NCI-H146 treated with DMSO at 0.1 percent for 48 hours (cell line): ENCODE data around the gene ACTL8.

ENCODE experiments used
- DNase-seq: peaks from one replicate; lab custom pipeline; 2025; ENCODE audit not compliant: unreplicated experiment; lab: John Stamatoyannopoulos, UW

Gene ACTL8

DNA sequence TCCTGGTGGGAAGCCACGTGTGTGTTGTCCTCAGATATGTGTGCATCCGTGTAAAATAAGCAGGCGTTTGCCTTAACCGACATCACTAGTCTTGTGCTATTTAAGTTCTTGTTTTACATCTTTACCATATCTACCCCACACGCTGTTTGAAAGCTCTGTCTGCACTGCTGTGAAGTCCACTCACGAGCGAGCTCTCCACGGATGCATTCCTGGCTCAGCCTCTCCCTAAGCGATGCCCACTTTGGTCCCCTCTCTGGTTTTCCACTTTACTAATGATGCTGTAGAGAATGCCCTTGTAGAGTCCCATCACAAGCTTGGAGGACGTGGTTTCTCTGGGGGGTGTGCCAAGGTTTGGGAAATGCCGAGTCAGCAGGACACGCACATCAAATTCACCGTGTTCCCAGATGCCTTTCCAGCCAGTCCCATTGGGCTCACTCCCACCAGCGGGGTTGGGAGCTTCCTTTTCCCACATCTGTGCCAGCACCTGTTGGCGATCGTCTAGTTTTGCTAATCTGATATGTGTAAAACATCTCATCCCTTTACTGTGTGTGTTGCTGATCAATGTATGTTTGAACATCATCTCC lies 43.8 kb downstream of the ACTL8 start:
- DNase-seq: no peak

DNA sequence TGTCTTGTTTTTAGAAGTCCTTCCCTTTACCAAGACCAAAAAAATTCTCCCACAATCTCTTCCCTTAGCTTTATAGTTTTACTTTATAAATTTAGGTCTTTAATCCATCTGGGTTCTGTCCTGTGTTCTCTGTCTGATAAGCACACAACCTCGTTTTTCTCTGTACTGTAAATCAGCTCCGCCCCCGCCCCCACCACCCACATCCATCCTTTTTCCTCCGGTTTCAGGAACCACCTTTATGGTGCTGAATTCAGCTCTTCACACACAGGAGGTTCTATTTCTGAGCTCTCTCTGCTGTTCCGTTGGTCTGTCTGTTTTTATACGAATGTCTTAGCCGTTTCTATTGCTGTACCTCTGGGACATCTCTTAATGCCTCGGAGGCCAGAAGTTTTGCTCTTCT lies 44.5 kb downstream of the ACTL8 start:
- DNase-seq: no peak

DNA sequence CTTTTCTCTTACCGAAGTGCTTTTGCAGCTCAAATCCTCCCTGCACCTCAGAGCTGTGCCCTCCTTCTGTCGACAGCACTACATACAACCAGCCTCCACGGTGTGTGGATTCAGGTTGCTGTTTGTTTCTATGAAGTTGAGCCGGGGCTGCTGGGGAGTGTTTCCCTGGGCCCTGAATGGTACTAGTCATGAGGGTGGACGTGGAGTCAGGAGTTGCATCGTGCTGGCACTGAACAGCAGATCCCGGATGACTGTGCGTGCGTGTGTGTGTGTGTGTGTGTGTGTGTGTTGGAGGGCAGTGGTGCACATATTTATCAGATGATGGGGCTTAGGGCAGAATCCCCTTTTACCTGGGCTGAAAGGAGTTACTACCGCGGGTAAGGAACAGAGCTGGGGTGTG lies 47.0 kb downstream of the ACTL8 start:
- no peak for DNase-seq

DNA sequence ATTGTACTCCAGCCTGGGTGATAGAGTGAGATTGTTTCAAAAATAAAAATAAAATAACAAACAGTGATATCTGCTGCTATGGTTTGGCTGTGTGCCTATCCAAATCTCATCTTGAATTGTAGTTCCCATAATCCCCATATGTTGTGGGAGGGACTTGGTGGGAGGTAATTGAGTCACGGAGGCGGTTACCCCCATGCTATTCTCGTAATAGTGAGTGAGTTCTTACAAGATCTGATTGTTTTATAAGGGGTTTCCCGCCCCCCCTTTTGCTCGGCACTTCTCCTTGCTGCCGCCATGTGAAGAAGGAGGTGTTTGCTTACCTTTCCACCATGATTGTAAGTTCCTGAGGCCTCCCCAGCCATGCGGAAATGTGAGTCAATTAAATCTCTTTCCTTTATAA lies 47.8 kb downstream of the ACTL8 start:
- no peak for DNase-seq

DNA sequence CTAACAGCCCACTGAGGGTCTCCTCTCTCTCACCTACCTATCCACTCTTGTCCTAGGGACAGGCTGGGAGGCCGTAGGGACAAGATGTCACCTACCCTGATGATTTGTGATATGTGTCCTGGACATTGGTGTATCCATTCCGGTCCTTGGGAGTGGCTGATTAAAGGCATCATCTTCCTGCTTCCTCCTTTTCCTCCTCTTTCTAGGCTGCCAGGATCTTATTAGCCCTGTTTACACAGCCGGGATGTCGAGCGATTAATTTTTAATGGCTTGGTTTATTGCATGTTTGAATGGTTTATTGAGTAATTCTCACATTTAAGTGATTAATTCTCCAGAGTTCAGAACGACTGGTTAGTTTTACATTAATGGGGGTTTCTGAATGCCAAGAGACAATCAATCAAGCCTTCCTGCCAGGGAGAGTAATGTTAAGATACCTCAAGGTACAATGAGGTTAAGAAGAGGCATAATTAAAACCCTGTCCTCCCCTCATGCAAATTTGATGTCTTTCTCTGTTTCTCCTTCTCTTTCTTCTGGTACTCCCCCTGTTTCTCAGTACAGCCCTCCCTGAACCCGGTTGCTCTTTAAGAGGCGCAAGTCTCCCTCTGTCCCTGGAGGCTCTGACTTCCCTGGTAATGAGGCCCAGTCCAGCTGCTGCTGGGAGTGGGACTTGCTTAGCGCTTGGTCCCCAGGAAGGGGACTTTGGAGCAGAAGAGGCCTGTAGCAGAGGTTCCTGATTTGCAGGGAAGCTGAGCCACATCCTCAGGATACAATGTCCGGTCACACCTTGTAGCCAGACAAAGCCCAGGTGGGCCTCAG lies 50.9 kb downstream of the ACTL8 start:
- no peak for DNase-seq

DNA sequence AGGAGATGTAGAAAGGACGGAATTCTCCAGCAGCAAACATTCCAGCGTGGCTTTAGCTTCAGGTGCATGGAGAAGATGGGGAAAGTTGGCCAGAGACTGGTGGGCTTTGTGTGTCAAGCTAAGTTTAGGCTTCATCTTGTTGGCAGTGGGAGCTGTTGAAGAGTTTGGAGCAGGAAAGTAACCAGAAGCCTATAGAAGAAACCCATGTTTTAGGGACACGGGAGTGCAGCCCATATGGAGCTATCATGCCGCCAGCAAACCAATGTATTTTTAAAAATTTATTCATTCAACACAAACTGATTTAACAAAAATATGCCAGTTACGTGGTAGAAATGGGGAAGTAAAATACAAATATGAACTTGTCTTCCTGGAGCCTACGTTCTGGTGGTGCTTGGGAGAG lies 53.7 kb downstream of the ACTL8 start:
- no peak for DNase-seq

DNA sequence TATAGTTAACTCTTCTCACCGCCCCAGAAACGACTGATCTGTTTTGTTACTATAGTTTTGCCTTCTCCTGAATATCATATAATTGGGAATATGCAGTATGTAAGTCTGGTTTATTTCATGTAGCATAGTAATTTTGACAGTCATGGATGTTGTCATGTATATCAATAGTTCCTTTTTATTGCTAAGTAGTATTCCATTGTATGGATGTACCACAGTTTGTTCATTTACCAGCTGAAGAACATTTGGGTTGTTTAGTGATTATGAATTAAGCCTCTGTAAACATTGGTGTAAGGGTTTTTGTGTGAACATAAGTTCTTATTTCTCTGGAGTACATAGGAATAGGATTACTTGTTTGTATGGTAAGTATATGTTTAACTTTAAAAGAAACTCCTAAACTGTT lies 55.5 kb downstream of the ACTL8 start:
- DNase-seq: no peak

DNA sequence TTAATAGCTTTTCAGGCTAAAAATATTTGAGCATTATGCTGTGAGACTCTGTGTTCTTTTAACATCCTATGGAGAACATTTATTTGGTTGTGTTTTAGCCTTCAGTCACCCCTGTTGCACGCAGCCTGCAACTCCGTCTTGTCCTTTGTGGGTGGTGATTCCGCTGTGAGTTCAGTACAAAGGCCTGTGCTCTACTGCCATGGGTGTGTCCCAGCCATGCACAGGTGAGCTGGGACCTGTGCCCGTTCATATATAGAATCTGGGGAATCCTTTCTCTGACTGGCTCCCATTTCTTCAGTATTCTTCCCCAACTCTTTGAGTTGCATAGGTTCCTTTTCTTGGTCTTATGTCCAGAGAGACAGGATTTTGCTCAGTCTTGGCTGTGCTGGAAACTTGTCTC lies 61.4 kb downstream of the ACTL8 start:
- DNase-seq: no peak

DNA sequence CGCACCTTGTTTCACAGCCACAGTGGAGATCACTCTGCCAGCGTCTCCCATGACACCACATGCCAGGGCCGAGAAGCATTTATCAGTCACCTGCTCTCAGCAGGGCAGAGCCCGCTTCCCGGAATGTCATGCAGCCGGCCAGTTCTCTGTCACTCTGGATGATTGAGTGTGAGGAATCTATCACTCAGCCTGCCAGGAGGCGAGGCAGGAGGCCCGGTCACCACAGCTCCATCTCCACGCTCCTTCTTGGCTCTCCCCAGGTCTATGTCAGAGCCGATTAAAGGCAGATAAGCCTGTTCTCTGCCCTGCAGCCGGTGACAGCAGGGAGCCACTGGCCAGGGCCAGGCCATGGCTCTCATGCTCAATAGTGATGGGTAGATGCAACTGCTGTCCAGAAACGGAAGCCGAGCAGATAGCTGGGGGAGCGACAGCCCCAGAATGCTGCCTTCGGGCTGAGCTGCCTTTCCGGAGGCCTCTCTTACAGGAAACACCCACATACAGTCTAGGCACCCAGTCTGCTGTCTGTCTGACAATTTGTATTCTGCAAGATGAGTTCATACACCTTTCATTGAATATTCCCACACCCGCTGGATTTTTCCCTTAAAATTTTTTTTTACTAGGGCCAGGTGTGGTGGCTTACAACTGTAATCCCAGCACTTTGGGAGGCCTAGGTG lies 64.1 kb downstream of the ACTL8 start:
- no peak for DNase-seq

DNA sequence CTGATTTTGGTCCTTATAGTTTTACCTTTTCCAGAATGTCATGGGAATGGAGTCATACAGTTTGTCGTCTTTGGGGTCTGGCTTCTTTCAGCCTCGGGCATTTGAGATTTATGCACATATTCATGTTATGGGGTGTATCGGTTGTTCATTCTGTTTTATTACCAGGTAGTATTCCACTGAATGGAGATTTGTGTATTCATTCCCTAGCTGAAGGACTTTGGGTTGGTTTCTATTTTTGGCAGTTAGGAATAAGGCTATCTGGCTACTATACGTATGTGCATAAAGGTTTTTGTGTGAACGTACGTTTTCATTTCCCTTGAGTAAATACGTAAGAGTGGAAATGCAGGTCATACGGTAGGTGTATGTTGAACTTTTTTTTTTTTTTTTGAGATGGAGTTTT lies 65.1 kb downstream of the ACTL8 start:
- no peak for DNase-seq

DNA sequence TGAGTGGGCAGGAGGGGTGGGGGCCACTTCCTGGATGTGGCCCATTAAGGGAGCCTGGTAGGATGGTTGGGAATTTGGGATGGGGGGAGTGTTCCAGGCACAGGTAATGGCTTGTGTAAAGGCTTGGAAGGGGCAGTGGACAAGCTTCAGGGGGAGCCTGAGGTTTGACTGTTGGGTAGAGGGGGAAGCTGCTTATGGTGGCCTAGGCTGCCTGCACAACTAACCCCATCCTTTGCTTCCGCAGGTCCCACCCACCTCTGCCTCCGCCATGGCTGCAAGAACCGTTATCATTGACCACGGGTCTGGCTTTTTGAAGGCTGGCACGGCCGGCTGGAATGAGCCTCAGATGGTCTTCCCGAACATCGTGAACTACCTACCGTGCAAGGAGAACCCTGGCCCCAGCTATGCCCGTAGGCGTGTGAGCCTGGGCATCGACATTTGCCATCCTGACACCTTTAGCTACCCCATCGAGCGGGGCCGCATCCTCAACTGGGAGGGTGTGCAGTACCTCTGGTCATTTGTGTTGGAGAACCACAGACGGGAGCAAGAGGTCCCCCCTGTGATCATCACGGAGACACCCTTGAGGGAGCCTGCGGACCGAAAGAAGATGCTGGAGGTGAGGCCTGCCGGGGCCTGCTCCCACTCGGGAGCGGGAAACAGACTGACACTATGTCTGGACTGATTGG lies 67.8 kb downstream of the ACTL8 start:
- no peak for DNase-seq

DNA sequence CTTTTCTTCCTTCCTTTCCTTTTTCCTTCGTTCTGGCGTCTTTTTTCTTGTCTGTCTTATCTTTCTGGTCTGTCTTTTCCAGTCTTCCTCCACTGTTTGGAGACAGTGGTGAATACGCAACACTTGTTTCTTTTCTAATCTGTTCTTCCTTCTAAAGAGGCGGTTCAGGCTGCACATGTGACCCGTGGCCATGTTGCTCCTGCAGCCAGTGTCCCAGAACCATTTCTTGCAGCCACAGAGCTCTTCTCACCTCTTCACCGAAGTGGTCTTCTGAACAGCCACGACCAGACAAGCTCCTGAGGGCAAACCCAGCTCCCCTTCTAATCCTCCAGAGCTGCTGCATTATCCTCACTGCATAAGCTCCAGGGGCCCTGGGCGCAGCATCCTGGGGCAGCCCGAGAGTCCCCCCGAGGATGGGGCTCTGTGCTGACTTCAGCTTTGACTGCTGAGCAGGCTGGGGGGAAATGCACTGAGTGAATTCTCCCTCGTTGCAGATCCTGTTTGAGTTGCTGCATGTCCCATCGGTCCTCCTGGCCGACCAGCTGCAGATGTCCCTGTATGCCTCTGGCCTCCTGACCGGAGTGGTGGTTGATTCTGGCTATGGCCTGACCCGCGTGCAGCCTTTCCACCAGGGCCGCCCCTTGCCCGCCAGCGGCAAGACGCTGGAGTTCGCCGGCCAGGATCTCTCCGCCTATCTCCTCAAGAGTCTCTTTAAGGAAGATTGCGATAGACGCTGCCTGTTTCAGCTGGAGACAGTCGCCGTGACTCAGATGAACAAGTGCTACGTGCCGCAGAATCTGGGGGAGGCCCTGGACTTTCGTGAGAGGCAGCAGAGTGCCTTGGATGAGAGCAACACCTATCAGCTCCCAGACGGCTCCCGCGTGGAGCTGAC lies 70.4 kb downstream of the ACTL8 start:
- DNase-seq: no peak

DNA sequence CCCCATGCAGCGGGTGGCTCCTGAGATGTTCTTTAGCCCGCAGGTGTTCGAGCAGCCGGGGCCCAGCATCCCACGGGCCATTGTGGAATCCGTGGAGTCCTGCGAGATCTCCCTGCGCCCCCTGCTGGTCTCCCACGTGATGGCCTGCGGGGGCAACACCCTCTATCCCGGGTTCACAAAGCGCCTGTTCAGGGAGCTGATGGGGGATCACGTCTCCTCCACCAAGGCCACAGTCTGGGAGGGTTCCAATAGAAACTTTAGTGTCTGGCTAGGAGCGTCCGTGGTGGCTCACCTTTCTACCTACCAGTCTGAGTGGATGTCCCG lies 71.0 kb downstream of the ACTL8 start:
- DNase-seq: no peak

DNA sequence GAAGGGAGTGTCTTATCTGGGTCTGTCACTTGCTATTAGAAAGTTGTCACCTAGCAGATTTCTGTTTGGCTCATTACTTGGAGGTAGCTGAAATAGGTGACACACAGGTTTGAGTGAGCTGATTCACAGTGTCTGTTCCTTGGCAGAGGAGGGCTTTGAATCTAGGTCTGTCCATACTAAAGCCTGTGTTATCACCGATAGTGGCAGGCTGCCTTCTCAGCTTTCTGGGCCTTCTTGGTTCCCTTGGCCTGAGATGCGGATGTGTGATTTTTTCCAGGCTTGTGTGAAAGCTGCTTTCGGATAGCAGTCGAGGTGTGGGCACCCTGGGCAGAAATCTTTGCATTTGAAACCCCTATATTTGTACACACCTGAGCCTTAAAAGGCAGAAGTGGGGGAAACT lies 73.9 kb downstream of the ACTL8 start:
- DNase-seq: no peak

DNA sequence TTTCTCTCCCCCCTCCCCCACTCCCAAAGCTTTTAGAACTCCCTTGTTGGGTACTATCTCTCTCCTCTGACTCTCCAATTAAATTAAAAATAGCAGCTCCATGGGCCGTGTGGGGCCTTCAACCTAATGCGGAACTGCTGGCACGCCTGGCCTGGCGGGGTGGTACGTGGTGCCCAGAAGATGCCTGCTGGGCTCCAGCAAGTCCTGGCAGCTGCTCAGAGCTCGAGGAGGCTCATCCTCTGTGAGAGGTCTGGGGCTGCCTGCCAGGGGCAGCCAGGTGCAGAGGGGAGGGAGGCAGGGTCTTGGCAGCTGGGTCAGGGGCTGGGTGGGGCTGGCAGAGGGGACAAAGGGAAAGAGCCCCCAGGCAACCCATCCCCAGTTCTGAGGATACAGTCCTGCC lies 74.4 kb downstream of the ACTL8 start:
- no peak for DNase-seq

DNA sequence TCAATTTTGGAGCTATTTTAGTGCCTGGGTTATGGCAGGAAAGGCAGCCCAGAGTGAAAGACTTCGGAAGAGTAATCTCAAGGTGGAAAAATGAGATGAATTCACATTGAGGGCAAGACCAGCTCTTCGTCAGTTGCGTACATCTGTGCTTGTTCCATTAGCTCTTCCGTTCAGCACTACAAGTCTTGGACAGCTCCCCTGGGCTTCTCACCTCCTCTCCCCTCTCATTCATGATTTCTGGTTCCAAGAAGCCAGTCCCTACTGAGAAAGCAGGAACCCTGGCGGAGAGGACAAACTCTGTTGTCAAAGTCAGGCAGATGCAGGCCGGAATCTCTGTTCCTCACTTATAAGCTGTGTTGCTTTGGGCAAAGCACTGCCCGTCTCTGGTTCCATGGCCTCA lies 76.5 kb downstream of the ACTL8 start:
- no peak for DNase-seq

DNA sequence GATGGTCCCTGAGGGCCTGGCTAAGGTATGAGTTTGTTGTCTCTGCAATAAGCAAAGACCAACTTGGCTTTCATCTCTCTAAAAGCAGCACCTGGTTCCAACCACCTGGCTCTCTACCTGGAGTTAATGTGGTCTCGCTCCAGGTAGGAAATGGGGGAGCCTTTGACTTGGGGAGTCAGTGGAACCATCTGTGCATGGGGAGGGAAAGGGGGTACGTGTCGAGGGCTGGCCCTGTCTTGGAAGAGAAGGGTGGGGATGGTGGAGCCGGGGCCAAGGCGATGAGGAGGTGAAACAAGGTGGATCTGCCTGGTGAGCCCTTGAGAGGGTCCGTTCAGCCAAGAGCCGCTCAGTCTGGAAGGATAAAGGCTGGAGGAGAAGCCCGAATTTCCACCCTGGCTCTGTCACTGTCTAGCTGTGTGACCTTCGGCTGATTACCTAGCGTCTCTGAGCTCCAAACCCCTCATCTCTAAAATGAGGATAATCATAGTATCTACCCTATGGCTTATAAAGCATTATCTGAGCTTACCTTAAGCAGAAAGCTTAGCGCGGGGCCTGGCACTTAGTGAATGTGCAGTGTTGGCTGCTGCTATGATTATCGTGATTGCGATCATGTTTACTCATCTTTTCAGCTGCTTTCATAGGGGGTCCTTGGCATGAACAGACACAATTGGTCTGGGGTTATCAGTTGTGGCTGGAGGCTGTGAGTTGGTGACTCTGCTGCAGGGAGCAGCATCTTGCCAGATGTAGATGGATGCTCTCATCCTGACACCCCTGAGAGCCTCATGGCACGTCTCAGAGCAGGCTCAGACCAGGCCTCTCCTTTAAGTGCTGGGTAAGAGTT lies 78.7 kb downstream of the ACTL8 start:
- DNase-seq: no peak

DNA sequence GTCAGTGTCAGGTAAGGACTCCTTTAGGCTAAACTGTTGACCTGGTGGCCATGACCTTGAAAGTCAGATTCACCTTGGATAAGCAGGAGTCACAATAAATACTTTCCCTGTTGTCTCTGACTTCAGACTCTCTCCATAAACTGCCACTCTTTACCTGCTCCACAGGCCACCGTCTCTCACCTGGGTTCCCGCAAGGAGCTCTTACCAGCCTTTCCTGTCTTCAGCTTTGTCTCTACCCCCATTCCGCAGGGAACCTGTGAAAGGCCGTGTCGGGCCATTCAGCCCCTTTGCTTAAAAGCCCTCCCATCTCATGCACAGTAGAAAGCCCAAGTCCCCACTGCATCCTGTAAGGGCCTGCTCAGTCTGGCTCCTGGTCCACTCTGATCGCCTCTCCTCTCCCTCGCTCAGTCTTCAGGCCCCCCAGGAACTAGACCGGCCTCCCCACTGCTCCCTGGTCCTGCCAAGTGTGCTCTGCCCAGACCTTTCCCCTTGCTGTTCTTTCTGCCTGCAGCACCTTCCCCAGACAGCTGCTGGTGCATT lies 79.5 kb downstream of the ACTL8 start:
- no peak for DNase-seq

DNA sequence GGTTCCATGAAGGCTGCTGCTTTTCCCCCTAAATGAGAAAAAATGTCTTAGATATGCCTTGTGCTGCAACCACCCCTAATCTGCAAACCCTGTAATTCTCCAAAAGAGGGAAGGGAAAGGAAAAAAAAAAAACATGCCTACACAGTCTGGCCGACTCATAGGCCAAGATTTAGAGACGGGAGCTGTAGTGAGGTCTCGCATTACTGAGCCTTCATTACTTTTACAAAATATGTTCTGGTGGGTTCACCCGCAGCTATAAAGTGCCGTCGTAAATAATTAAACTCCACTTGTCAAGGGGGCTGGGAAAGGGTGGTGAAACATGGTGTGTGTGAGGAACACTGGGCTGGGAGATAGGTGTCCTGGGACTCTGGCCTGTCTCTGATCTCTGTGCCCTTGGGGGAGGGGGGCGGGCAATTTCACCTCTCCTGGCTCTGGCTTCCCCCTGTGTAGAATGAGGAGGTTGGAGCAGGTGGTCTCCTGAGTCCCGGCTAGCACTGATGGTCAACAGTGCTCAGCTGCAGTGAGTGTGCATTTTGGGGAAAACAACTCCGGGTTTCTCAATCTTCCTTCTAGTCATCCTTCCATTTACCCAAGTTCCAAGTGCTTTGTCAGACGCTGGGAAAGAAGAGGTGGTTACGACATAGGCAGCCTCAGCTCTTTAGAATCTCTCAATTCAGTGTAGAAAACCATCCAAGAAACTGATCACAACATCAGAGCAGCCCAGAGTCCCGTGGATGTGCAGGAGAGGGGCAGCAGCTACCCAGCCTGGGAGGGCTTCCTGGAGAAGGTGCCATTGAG lies 82.3 kb downstream of the ACTL8 start:
- DNase-seq: no peak
